ENCODE results near the gene TBC1D10A.

DNA sequence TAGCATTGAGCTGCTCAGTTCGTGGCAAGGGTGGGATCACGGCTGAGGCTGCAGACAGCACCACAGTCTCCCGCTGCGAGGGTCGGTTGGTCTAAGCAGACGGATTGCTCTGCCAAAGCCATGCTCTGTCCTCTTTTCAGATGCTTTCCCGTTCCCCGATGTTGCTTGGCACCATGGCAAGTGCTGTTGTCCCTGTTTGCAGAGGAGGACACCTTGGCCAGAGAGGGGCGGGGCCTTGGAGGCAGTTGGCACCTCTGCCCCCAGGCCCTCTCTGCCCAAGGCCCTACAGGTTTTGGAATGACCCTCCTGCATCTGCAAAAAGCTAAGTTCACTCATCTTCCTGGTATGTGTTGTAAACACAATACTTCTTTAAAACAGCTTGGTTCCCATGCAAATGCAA is 41.7 kb upstream of the TBC1D10A start:
- TF ChIP-seq, protein P1, sequence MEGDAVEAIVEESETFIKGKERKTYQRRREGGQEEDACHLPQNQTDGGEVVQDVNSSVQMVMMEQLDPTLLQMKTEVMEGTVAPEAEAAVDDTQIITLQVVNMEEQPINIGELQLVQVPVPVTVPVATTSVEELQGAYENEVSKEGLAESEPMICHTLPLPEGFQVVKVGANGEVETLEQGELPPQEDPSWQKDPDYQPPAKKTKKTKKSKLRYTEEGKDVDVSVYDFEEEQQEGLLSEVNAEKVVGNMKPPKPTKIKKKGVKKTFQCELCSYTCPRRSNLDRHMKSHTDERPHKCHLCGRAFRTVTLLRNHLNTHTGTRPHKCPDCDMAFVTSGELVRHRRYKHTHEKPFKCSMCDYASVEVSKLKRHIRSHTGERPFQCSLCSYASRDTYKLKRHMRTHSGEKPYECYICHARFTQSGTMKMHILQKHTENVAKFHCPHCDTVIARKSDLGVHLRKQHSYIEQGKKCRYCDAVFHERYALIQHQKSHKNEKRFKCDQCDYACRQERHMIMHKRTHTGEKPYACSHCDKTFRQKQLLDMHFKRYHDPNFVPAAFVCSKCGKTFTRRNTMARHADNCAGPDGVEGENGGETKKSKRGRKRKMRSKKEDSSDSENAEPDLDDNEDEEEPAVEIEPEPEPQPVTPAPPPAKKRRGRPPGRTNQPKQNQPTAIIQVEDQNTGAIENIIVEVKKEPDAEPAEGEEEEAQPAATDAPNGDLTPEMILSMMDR (IDR thresholded peaks at IDR 0.05) = no peak
- TF ChIP-seq POLR2A (IDR thresholded peaks at IDR 0.05) (no peak), EP300 (IDR thresholded peaks at IDR 0.05) (no peak)

All from ovary (tissue), 3 donors.